NCI-H1048 (cell line): ENCODE measurements around the gene SLC43A1.

Source experiments
- DNase-seq: peaks from one replicate; lab custom pipeline; 2025; lab: John Stamatoyannopoulos, UW

SLC43A1 gene

GRCh38 chr11:57527056-57527631 is 11.6 kb upstream of the SLC43A1 start:
- DNase-seq = no peak

GRCh38 chr11:57523419-57523818 is 7.9 kb upstream of the SLC43A1 start:
- DNase-seq = no peak

GRCh38 chr11:57521116-57521515 is 5.6 kb upstream of the SLC43A1 start:
- DNase-seq = no peak

DNA sequence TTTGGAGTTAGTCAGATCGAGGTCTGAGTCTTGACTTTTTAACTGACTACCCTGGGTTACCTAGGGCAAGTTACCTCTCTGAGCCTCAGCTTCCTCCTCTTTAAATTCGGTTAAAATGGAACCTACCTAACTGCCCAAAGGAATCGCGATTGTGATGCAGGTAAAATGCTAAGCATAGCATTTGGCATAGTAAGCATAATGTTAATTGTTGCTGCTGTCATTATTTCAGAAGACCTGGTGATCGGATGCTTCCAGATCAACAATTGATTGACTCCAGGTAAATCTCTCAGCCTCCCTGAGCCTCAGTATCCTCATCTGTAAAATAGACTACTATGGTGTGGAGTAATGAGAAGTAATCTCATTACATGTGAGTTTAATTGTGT is 550 bp upstream of the SLC43A1 start:
- DNase-seq = no peak

DNA sequence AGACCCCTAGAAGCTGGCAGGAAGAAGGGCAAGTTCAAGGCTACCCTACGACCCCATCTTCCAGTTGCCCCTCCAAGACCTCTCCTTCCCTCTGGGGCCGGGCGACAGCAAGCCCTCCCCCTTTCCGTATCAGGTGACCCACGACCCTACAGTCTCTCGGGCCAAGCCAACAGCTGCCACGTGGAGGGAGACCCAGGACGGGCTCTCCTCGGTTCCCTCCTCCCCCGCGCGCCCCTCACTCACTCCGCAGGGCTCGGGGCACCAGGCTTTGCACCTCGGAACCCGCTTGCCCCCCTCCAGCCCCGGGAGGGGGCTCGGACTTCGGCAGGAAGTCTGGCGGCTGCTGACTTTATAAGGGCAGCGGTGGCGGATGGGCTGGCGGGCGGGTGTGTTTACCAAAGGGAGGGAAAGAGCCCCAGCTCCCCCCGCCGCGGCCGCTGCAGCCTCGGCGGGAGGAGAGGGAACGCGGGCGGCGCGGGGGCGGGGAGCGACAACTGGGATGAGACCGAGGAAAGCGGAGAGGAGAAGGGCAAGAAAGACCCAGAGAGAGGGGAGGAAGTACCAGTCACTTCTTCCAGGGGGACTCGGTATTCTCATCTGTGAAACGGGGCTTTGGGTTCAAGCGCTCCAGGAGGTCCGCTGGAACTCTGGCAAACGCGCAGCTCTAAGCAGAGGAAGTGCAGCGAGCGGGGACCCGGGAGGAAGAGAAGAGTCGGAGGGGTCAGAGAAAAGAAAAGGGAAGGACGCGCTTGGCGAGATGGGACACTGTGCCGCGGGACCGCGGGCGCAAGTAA is 767 bp downstream of the SLC43A1 start:
- DNase-seq = no peak

- no peak for DNase-seq
These were observed 1.5 kb downstream of the SLC43A1 start for GRCh38 chr11:57513911-57514537.

DNA sequence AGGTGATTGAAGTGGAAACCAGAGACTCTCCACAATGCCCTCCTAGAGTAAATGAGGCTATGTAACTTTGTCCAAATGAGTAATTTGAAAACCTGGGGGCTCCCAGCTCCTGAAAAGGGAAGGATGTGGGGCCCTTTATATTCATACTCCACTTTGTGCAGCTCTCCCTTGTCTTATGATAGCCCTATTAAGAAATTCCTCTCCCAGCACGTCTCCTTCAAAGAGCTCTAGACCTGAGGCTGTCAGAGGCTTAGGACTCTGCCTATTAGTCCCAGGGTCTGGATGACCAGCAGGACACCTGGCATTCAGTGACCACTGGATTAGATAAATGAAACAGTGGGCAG is 2.1 kb downstream of the SLC43A1 start:
- no peak for DNase-seq

- no peak for DNase-seq
These were observed 2.7 kb downstream of the SLC43A1 start for GRCh38 chr11:57512646-57513451.

- no peak for DNase-seq
These were observed 3.6 kb downstream of the SLC43A1 start for GRCh38 chr11:57511741-57512430.

DNA sequence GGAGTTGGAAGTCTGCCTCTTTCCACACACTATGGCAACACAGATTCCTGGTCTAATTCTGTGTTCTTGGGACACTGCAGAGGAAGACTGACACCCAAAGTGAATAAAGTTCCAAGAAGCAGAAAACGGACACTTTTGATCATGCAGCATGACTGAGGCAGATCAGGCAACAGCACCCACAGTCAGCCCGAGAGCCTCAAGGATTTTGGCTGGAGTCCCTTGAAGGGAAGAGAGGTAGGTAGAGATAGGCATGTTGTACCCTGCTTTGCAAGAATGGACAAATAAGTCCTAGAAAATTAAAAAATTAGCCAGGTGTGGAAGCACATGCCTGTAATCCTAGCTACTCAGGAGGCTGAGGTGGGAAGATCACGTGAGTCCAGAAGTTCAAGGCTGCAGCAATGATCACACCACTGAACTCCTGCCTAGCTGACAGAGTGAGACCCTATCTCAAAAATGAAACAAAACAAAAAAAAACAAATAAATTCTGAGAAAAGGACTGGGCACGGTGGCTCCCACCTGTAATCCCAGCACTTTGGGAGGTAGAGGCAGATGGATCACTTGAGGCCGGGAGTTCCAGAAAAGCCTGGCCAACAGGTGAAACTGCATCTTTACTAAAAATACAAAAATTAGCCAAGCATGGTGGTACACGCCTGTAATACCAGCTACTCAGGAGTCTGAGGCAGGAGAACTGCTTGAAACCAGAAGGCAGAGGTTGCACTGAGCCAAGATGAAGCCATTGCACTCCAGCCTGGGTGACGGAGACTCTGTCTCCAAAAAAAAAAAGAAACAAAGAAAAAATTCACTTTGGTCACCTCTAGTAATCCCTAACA is 6.9 kb downstream of the SLC43A1 start:
- DNase-seq = no peak

- no peak for DNase-seq
These were observed 9.0 kb downstream of the SLC43A1 start for GRCh38 chr11:57506522-57506921.

DNA sequence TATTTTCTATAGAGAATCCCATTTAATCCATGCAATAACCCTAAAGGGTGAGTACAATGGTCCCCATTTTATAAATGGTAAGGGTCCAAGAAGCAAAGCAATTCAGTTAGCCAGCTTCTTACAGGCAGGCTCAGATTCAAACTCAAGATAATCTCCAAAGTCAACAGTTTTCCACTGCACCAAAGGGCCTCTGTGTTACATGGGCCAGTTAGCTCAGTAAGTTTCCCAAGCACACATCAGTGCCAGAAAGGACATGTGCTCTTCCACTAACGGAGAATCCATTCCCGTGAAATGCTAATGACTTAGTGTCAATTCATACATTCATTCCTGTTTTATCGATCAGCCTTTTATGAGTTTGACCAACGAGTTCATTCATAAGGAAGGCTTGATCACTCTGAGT is 11.0 kb downstream of the SLC43A1 start:
- DNase-seq = no peak

DNA sequence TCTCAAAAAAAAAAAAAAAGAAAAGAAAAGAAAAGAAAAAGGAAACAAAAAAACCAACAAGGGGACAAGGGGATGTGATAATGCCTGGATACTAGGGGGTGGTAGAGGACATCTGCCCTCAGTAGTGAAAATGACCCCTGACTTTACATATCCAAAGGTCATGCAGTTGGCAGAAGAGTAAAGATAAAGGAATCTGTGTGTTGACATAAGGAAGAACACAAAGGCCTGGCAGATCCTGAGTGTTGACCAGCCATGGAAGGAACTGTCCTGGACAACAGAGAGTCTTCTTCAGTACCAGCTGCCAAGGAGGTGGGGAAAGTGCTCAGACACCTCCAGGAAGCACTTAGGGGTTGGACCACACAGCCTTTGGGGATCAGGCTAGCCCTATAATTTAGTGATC is 12.6 kb downstream of the SLC43A1 start:
- DNase-seq = no peak

- DNase-seq = no peak
These were observed 13.1 kb downstream of the SLC43A1 start for GRCh38 chr11:57502376-57502775.

DNA sequence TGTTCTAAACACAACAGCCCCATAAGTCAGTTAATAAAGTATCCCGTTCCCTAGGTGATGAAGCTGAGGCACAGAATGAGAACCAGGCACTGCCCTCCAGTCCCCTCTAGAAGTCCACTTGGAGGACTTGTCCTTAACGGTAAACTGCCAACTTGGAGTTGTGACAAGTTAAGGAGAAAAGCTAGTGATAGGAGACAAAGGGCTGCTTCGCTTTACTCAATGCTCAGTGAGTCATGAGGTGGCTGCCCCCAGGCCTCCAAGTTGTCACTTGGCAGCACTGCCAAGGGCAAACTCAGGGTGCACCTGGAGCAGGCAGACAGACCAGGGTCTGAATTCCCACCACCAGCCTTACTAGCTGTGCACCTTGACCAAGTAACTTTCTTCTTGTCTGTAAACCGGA is 13.5 kb downstream of the SLC43A1 start:
- no peak for DNase-seq

DNA sequence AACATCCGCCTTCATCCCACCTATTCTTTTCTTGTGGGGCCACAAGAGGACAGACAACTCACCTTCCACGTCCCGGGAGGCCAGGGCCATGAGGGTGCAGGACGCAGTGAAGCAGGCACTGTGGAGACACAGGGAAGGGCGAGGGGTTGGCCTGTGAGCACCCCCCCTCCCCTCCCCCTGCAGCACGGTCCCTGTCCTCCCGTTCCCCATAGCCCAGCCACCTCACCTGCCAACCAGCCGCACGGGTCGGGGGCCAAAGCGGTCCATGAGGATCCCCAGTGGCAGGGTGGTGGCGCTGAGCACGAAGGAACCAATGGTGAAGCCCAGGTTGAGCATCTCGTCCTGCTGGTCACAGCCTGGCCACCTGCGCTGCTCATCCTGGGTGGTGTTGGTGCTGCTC is 14.6 kb downstream of the SLC43A1 start:
- DNase-seq = no peak

DNA sequence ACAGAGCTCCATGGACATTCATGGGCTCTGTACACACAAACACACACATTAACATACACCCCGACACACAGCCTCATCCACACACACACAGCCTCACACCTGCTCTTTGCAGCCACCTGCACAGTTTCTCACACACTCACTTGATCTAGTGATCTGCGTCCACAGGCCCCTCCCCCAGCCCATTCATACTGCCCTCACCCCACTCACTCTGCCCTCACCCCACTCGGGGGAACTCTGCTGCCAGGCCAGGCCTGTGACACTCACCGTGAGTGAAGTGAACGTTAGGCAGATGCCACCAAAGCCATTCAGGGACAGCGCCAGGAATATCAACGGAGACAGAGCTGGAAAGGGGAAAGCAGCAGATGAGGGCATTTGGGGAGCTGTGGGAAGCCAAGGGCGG is 15.0 kb downstream of the SLC43A1 start:
- no peak for DNase-seq

- DNase-seq = no peak
These were observed 15.5 kb downstream of the SLC43A1 start for GRCh38 chr11:57499983-57500461.

DNA sequence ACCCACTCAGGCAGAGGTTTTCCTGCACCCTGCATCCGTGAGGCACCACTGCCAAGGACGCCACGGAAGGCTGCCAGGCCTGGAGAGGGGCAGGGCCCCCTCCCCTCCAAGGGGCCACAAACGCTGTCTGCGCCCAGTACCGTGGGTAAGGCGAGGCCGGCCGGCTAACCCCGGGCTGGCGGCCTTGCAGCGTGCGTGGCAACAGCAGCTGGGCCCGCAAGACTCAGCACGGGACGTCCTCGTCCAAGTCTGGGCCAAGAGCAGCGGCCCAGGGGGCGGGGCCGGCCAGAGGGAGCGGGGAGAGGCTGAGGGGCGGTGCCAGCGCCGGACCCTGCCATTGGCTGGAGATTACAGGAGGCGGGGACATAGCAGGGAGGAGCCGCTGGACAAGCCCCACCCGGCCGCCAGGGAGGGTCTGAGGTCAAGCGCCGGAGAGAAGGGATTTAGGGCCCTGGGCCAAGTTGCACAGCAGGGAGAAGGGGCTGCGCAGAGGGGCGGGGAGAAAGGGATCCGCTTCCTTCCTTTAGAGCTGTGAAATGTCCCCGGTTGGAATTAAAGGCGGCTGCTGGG is 16.0 kb downstream of the SLC43A1 start:
- peak; percentile 63 for DNase-seq

DNA sequence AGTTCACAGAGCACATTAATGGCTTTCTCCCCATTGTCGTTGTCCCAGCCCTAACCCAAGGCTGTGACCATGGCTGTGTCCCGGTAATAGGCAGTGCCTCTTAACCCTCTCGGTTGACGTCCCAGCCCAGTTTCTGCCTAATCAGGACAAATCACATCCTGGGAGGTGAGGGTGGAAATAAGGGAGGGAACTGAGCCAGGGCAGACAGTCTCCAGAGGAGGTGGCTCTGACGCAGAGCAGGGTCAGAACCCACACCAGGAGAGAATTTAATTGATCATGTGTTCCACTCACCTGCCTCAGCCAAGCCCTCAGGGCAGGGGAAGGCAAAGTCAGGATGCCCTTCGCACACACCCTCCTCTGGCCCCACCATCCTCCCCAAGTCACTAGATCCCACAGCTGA is 17.0 kb downstream of the SLC43A1 start:
- DNase-seq = no peak
